Measurements from ENCODE around the gene IRX6.

IRX6 gene

GRCh38 chr16:55324285-55325079 is 479 bp downstream of the IRX6 start:
- no peak for DNase-seq (ENCODE audit: low spot score)

- DNase-seq (ENCODE audit: low spot score) = no peak
These were observed 1.1 kb downstream of the IRX6 start for GRCh38 chr16:55325080-55325447.

- DNase-seq (ENCODE audit: low spot score) = no peak
These were observed 1.6 kb downstream of the IRX6 start for GRCh38 chr16:55325458-55326109.

- no peak for DNase-seq (ENCODE audit: low spot score)
These were observed 2.5 kb downstream of the IRX6 start for GRCh38 chr16:55326261-55327092.

- DNase-seq (ENCODE audit: low spot score) = no peak
These were observed 4.9 kb downstream of the IRX6 start for GRCh38 chr16:55328611-55329569.

- no peak for DNase-seq (ENCODE audit: low spot score)
These were observed 5.9 kb downstream of the IRX6 start for GRCh38 chr16:55329791-55330428.

GRCh38 chr16:55330781-55331647 is 7.0 kb downstream of the IRX6 start:
- DNase-seq (ENCODE audit: low spot score) = no peak

GRCh38 chr16:55331648-55332185 is 7.7 kb downstream of the IRX6 start:
- DNase-seq (ENCODE audit: low spot score) = no peak

GRCh38 chr16:55333684-55334083 is 9.7 kb downstream of the IRX6 start:
- no peak for DNase-seq (ENCODE audit: low spot score)

- no peak for DNase-seq (ENCODE audit: low spot score)
These were observed 14.6 kb downstream of the IRX6 start for GRCh38 chr16:55338646-55339045.

- no peak for DNase-seq (ENCODE audit: low spot score)
These were observed 16.4 kb downstream of the IRX6 start for GRCh38 chr16:55340445-55340844.

- no peak for DNase-seq (ENCODE audit: low spot score)
These were observed 17.7 kb downstream of the IRX6 start for GRCh38 chr16:55341681-55342080.

- DNase-seq (ENCODE audit: low spot score) = no peak
These were observed 22.5 kb downstream of the IRX6 start for GRCh38 chr16:55346475-55346874.

GRCh38 chr16:55349867-55350266 is 25.9 kb downstream of the IRX6 start:
- DNase-seq (ENCODE audit: low spot score) = no peak

GRCh38 chr16:55350984-55351383 is 27.0 kb downstream of the IRX6 start:
- no peak for DNase-seq (ENCODE audit: low spot score)

- DNase-seq (ENCODE audit: low spot score) = no peak
These were observed 27.9 kb downstream of the IRX6 start for GRCh38 chr16:55351936-55352335.

- no peak for DNase-seq (ENCODE audit: low spot score)
These were observed 33.2 kb downstream of the IRX6 start for GRCh38 chr16:55357241-55357640.

- DNase-seq (ENCODE audit: low spot score) = no peak
These were observed 35.9 kb downstream of the IRX6 start for GRCh38 chr16:55359946-55360345.

- no peak for DNase-seq (ENCODE audit: low spot score)
These were observed 40.8 kb downstream of the IRX6 start for GRCh38 chr16:55364811-55365210.

- DNase-seq (ENCODE audit: low spot score) = no peak
These were observed 43.4 kb downstream of the IRX6 start for GRCh38 chr16:55367301-55367811.
